ENCODE results near the gene NME5. TPM values are rescaled to one million over a fixed set of nuclear protein-coding genes. Genes with fewer than 3 reads are reported as not detected.

NME5 gene
- total RNA-seq, 1 experiment from 2014 or later: 2.6 TPM

DNA sequence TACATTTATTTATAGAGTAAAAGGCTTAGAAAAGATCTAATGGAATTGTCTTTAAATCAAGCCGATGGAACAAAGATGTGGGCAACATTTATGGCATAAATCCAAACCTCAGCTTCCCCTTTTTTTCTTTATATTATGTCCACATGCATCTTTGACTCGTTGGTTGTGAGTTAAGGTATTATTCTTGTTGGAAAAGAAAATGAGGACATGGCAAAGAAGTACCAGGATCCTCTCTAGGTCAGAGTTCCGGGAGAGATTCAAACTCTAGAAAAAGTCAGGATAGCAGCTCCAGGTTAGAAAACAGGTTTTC, 508 bp upstream of the NME5 start:
- DNase-seq (ENCODE audit: low spot score): no peak

DNA sequence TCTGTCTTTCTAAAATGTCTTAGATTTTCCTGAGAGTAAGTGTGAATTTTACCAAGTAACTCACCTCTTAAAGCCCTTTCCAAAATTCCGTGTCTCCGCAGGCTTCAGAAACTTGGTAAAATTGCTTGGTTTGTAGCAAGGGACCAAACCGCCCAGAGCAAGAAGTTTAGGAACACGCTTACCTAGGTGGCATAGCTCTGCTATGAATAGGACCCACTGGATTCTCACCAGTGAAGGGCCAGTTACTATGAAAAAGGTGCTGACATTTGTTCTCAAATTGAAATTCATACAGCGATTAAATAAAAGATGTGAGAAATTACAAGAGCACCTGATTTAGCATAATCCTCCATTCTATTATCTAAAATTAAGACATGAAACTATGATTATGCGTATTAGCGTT, 6.7 kb downstream of the NME5 start:
- no peak for DNase-seq (ENCODE audit: low spot score)

DNA sequence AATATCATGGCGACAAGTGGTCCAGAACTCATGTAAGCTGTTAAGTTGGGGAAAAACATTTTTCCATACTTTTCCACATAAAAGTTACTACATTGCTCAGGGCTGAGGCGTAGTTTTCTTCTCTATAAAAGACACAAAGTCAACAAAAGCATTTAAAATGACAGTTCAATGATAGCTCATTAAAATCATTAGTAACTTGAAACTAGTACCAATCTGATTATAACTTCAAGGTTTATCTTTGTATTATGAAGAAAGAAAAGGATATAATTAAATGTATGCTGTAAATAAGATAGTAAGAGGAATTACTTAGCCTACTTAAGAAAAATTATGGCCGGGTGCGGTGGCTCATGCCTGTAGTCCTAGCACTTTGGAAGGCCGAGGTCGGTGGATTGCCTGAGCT, 9.9 kb downstream of the NME5 start:
- no peak for DNase-seq (ENCODE audit: low spot score)

DNA sequence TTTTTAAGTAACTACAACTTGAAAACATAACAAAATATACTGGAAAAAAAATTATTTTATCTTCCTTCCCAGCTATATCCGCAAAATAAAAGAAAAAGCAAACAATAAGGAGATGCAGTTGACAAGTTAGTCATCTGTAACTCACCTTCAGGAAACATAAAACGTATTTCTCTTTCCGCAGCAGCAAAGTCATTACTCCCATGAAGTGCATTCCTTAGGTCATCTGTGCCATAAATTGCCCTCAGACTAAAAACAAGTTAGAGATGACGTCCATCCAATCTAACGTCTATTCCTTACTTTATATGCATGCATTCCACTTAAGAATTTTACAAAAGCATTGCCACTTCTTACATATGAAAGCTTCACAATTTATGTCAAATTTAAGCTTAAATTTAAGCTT, 10.9 kb downstream of the NME5 start:
- peak; percentile 58 for DNase-seq (ENCODE audit: low spot score)

DNA sequence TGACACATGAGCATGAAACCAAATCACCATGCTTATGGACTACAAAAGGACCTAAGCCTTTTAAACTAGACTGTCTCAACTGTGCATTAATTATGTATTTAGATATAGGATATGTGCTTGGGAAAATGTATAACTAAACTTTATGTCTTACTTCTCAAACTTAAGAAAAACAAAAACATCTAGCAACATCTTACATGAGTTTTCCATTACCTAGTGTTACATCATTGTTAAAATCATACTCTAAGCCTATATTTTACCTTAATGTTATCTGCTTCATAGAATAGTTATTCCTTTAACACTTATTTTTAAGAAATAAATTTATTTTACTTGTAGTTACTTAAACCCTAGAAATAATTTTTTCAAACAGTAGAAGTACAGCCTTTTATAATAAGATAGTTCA, 24.0 kb downstream of the NME5 start:
- no peak for DNase-seq (ENCODE audit: low spot score)

DNA sequence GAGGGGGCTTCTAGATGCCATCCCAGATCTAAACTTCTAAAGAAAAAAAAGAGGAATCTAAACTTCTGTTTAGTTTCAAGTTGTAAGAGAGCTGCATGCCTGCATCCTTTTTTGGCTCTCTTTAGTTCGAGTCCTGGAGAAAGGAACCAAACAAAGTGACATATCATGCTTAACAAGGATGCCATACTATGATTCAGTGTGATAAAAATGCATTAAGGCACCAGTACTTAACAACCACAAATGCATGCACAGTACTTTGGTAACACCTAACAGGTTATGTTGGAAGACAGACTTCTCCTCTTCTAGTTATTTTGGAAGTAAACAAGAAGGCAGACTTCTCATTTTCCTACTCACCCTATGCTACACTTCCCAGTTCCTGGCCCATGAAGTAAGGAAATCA, 27.3 kb downstream of the NME5 start:
- peak; percentile 75 for DNase-seq (ENCODE audit: low spot score)

DNA sequence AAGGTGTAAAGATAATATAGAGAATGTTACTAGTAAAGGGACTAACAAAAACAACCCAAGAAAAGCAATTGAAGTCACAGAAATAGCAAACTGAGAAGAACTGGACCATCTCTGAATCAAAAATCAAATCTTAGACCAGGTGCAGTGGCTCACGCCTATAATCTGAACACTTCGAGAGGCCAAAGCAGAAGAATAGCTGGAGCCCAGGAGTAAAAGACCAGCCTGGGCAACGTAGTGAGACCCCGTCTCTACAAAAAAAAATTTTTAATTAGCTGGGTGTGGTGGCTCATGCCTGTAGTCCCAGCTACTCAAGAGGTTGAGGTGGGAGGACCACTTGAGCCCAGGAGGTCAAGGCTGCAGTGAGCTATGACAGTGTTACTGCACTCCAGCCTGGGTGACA, 28.0 kb downstream of the NME5 start:
- DNase-seq (ENCODE audit: low spot score): no peak

DNA sequence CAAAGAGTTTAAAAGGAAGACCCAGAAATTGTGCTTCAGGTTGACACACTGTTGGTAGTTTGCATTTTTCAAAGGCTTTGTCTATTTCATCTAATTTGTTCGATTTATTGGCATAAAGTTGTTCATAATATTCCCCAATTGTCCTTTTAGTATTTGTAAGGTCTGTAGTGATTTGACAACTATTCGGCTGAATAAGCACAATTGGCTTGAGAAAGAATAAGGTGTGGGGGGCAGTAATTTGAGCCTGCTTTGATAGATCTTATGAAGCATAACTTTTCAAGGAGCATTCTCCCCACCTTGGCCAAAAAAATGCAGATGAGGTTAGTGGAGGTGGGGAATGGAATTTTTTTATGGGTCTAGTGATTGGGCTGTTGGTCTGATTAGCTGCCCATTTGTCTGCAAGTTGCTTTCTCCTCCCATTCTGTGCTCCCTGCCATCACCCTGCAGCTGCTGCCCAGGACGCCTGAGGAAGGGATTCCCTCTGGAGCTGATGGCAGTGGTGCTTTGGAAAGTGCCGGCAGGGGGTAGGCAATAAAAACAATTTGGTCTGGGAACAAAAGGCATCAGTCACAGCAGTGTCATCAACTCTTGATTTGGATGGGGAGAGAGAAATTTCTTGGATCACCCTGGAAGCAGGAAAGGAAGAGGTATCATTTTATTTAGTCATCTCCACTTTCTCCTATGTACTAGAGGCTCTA, 28.8 kb downstream of the NME5 start:
- peak; percentile 75 for DNase-seq (ENCODE audit: low spot score)

DNA sequence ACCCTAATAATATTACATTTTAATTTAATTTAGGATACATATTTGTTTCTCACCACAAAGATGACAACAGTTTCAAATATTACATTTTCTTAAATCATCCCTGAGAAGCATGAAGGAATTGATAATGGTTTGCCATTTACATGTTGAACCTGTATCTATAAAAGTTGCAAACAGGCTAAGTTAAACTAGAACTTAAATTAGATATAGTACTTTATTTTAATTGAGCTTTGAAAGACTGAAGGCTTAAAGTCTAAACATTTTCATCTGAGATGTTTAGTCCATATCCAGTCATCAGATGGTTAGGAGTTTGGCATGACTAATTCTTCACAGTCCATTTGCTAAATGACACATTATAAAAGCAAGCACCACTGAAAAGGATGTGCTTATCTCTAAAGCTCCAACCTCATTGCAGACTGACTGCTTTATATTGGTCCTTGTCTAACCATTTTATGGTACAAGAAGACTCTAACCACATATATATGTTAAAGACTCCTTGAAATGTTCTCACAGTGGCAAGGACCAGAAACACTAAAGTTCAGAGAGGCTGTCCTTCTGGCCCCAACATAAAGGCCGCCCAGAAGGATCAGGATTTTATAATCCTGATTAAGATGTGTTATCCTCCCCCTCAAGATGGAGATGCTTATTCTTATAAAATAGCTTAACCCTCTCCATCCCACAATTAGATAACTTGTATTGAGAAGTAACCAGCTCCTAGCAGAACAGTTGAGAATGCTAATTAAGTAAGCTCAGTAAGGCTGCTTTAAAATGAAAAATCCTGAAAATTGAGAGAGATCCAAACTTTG, 29.6 kb downstream of the NME5 start:
- peak; percentile 65 for DNase-seq (ENCODE audit: low spot score)

DNA sequence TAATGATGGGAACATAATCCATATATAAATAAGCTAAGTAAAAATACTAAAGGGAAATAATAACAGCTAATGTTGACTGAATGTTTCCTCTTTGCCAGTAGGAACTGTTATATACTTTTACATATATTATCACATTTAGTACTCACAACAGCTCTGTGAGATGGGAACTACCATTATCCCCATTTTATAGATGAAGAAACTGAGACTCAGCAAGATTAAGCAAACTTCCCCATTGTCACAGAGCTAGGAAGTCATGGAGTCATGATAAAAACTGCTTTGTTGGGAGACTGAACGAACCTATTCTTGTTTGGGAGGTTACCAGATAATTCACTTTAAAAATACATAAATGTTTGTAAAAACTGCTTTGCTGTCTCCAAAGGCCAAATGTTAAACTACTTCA, 32.0 kb downstream of the NME5 start:
- DNase-seq (ENCODE audit: low spot score): no peak

DNA sequence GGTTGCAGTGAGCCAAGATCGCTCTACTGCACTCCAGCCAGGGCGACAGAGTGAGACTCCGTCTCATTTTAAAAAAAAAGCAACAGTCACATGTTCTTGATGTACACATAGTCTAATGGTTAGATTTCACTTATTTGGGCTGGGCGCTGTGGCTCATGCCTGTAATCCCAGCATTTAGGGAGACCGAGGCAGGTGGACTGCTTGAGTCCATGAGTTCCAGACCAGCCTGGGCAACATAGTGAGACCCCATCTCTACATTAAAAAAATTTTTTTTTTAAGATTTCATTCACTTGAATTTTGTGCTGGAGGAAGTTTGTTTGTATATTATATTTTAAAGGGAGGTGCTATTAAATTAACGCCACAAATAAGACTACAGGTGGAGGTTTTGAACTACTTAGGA, 33.5 kb downstream of the NME5 start:
- no peak for DNase-seq (ENCODE audit: low spot score)

DNA sequence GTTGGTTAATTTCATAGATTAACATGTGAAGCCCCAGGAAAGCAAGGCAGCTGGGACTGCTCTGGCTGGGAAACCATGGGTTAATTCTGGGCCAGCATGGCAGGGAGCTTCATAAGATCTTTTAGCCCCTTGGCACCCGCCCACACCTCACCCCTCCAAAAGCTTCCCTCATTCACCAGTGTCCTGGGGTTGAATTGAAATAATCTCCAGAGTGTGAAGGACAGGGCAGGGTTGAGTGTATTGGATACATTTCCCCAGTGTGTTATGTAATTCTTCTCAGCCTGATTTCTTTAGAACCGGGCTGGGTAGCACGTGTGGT, 36.0 kb downstream of the NME5 start:
- no peak for DNase-seq (ENCODE audit: low spot score)

DNA sequence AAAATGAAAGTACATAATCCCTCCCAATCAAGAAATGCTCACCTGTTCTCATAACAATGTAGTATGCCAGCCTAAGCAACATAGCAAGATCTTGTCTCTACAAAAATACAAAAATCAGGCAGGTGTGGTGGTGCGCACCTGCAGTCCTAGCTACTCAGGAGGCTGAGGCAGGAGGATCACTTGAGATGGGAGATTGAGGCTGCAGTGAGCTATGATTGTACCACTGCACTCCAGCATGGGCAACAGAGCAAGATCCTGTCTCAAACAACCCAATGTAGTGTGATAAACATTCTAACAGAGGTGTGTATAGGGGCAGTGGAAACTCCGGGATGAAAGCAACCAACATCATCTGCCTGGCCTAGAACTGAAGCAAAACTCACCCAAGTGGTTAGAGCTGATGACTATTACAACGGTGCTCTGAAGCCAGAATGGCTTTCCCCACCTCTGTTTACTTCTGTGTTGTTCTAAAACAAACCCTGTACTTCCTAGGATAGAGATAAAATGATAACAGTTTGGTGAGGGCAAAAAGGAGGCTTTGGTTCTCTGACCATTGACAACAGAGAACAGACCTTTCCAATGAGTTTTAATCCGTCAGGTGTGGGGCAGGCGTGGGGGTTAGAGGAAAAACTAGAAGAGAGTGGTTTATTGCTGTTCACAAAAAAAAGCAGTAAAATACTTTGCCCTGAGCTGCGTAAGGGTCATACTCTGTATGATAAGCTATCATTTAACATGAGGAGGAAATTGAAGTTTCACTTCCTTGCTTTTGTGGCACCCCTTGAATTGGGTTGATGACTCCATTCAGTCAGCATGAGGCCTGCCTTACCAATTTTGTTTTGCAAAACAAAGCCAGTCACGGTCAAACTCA, 36.5 kb downstream of the NME5 start:
- DNase-seq (ENCODE audit: low spot score): no peak

DNA sequence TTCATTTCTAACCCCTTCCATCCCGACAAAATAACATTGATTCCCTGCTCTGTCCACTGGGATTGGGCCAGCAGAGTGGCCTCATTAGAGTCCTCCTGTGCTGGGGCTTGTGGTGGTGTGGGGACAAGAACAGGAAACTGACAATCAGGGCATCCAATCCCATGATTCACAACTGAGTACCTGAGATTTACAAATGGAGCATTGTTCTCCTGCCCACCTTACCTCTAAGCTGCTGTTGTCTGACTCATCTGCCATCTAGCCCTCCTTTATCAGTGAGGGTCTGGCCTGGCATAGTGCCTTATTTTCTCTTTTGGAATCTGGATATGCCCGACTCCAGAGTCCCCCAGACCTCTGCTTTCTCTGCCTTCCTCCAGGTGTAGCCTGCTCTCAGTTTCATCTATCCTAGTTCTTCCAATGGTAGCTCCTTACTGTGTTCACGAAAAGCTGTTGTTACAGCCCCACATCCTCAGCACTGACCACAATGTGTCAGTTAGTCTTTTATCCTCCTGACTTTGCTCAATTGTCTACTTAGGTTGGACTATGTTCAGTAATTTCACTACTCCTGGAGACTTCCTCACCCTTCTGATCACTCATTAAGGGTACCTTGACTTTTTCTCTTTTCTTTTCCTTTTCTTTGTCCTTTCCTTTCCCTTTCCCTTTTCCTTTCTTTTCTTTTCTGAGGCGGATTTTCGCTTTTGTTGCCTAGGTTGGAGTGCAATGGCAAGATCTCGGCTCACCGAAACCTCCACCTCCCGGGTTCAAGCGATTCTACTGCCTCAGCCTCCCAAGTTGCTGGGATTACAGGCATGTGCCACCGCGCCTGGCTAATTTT, 42.0 kb downstream of the NME5 start:
- DNase-seq (ENCODE audit: low spot score): no peak

DNA sequence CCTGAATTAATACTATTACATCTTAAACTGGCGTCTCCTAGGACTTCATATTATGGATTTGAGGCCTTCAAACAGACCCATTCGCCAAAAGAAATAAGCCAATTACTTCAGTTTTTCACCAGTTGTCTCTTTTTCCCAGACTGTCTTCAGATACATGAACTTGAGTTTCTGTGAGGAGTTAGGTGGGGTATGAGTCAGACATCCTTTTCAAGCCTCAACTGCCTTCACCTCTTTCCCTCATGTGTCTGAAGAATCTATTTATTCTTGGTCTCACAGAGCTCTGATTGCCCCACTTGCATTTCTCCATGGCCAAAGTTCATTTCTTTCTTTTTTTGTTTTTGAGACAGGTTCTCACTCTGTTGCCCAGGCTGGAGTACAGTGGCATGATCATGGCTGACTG, 42.9 kb downstream of the NME5 start:
- DNase-seq (ENCODE audit: low spot score): no peak

DNA sequence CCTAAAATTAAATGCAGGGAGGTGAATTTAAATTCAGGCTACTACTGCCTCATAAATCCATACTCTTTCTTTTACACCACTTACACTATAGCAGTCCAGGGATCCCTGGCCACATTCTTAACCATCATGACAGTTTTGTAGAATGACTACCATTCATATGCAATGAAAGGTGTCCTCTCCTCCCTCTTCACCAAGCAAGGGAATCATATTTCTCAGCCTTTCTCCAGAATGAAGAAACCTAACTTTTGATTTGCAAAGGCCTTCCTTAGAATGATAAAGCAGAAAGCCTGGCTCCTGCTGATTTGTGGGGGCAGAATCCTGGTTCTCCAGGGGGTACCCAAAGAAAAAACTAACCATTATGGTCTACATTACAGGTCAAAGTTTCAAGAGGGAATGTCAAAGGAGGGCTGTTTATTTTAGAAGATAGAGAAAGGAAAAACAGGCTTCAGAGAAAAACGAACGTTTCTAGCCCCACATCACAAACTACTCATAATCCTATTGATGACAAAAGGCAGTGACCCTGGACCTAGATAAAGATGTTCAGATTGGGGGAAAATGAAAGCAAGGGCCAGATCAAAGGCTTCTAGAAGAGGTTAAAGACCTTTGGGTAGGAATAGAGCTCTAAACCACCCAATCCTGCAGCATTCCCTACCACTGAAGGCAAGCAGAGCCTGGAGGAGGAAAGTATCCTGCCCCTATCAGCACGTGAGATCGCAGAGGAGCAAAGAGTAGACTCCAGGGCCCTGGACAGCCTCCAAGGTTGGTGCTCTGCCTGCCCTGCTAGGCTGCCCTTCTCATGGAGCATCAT, 43.9 kb downstream of the NME5 start:
- no peak for DNase-seq (ENCODE audit: low spot score)

DNA sequence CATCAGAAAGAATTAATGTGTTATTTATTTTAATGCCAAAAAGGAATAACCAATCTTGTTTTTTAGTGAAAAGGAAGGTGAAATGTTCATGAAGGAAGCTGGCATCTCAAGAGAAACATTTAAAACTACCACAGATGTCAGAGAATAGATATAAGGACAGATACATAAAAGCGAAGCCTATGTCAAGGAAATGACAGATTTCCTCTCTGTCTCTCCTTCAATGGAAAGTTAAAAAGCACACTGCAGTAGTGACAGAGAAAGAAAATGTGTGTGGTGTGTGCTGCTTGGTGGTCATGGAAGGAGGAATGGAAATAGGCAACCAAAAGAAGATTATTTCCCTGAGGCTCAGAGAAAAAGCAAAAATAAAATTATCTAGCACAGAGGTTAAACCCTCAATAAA, 46.2 kb downstream of the NME5 start:
- no peak for DNase-seq (ENCODE audit: low spot score)

DNA sequence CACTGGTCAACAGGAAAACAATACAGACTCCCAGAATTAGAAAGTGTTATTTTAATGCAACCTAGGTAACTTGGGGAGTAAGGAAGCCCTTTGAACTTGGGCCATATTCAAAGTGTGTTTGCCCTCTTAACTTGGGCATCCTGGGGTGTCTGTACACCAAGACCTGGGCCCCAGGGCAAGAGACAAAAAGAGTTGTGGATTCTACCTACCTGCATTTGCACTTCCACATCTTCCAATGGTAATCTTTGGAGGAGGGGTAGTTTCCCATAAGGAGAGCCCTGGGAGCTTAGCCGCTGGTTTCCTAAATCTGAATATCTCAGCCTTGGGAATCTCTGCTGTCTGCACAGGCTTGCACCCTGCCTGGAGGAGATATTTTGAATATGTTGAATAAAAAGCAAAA, 46.9 kb downstream of the NME5 start:
- DNase-seq (ENCODE audit: low spot score): no peak

DNA sequence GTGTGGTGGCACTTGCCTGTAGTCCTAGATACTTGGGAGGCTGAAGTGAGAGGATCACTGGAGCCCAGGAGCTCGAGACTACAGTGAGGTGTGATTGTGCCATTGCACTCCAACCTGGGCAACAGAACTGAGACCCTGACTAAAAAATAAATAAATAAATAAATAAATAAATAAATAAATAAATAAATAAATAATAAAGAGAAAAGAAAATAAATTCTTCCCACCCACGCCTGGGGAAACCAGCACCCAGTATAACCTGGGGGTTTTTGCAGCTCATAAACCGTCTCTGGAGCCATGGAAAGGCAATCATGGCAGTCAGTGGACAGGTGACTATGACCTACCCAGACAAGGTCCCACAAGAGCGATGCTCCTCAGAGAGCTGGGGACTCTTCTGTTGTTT, 47.5 kb downstream of the NME5 start:
- no peak for DNase-seq (ENCODE audit: low spot score)

DNA sequence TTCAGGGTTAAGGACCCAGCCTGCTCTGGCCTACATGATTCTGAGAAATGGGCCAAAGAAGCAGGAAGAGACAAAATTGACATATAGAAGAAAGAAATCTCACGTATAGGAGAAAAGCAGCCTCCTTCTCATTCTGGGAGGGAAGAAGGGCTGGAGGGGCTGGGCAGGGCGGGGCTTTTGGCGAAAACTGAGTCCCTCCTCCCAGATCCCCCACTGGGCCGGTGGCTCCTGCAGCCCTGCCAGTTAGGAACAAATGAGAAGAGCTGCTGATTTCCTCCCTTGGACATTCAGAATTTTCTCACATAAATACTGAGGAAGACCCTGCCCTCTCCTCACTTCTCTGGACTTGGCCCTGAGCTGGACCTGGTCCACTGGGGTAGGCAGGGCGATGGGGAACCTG, 55.5 kb downstream of the NME5 start, which contains the start of gene WNT8A:
Gene WNT8A (plus strand): TSS at position 332 of the 400 bp plus-strand sequence. CDS start 95 bp downstream, outside the sequence.
- no peak for DNase-seq (ENCODE audit: low spot score)

DNA sequence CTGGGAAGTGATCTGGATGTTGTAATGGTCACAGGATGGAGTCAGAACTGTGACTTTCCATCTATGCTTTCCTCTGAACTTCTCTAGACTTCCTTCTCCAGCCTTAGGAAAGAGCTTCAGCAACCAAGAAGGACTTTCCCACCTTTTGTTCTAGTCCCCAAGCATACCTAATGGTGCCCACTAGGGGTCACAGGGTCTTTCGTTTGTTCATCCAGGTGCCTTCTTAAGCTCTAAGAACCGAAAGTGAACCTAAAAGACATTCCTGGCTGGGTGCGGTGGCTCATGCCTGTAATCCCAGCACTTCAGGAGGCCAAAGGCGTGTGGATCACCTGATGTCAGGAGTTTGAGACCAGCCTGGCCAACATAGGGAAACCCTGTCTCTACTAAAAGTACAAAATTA, 57.2 kb downstream of the NME5 start:
- no peak for DNase-seq (ENCODE audit: low spot score)
